Muscle layer of colon (tissue), 2 donors: ENCODE data around the gene ITGA8.

Experiments used
- H3K27ac ChIP-seq: one replicate; pipeline ENCODE4 v1.7.0; 2013; ENCODE audit warnings: low read depth, mild to moderate bottlenecking, low read length, moderate library complexity
- H3K27me3 ChIP-seq, 2 donors: one replicate each; pipeline ENCODE4 v1.7.0; 2013; ENCODE audit warnings: low read length in 2 of 2, mild to moderate bottlenecking in 2 of 2; ENCODE audit not compliant: insufficient read depth in 2 of 2, control insufficient read depth in 1 of 2
- H3K36me3 ChIP-seq: one replicate; pipeline ENCODE4 v1.7.0; 2013; ENCODE audit warnings: mild to moderate bottlenecking, low read length; ENCODE audit not compliant: insufficient read depth
- H3K4me1 ChIP-seq: one replicate; pipeline ENCODE4 v1.7.0; 2013; ENCODE audit warnings: mild to moderate bottlenecking, low read length; ENCODE audit not compliant: insufficient read depth
- H3K4me3 ChIP-seq, 2 donors: one replicate each; pipeline ENCODE4 v1.7.0; 2013; ENCODE audit warnings: low read length in 2 of 2, low read depth in 1 of 2, mild to moderate bottlenecking in 1 of 2, moderate library complexity in 1 of 2
- H3K9ac ChIP-seq: one replicate; pipeline ENCODE4 v1.7.0; 2013; ENCODE audit warnings: low read length
- H3K9me3 ChIP-seq: one replicate; pipeline ENCODE4 v1.7.0; 2013; ENCODE audit warnings: mild to moderate bottlenecking, low read length
- donor health status: abdominal sarcoma.
- donor health status: Adenocarcinoma of cecum.

The ITGA8 gene

GRCh38 chr10:15630353-15630752 is 89.4 kb downstream of the ITGA8 start:
- Histone ChIP-seq H3K9me3 (no peaks in the 10 kb centered on the region), H3K4me3 (no peak overlapping the region), H3K27ac (no peak overlapping the region), H3K9ac (no peak overlapping the region), H3K4me1 (no peaks in the 10 kb centered on the region), H3K36me3 (no peaks in the 10 kb centered on the region), H3K27me3 (no peaks in the 10 kb centered on the region)

GRCh38 chr10:15627617-15628196 is 92.0 kb downstream of the ITGA8 start:
- no peaks in the 10 kb centered on the region for H3K27me3 ChIP-seq
- no peak overlapping the region for H3K27ac ChIP-seq
- H3K4me1 ChIP-seq = no peaks in the 10 kb centered on the region
- no peak overlapping the region for H3K4me3 ChIP-seq
- H3K9ac ChIP-seq = no peak overlapping the region
- no peaks in the 10 kb centered on the region for H3K9me3 ChIP-seq
- H3K36me3 ChIP-seq = no peaks in the 10 kb centered on the region

GRCh38 chr10:15626937-15627336 is 92.8 kb downstream of the ITGA8 start:
- no peaks in the 10 kb centered on the region for H3K4me1 ChIP-seq
- no peaks in the 10 kb centered on the region for H3K36me3 ChIP-seq

GRCh38 chr10:15625261-15625660 is 94.5 kb downstream of the ITGA8 start:
- Histone ChIP-seq H3K9ac (no peak overlapping the region), H3K4me1 (no peaks in the 10 kb centered on the region), H3K27ac (no peak overlapping the region), H3K27me3 (no peaks in the 10 kb centered on the region), H3K36me3 (no peaks in the 10 kb centered on the region), H3K4me3 (no peak overlapping the region), H3K9me3 (no peaks in the 10 kb centered on the region)

More at GRCh38 chr10:15626937-15627336, 92.8 kb downstream of the ITGA8 start:
- no peak overlapping the region for H3K27ac ChIP-seq
- no peaks in the 10 kb centered on the region for H3K9me3 ChIP-seq
- H3K4me3 ChIP-seq = no peak overlapping the region
- no peaks in the 10 kb centered on the region for H3K27me3 ChIP-seq
- no peak overlapping the region for H3K9ac ChIP-seq

DNA sequence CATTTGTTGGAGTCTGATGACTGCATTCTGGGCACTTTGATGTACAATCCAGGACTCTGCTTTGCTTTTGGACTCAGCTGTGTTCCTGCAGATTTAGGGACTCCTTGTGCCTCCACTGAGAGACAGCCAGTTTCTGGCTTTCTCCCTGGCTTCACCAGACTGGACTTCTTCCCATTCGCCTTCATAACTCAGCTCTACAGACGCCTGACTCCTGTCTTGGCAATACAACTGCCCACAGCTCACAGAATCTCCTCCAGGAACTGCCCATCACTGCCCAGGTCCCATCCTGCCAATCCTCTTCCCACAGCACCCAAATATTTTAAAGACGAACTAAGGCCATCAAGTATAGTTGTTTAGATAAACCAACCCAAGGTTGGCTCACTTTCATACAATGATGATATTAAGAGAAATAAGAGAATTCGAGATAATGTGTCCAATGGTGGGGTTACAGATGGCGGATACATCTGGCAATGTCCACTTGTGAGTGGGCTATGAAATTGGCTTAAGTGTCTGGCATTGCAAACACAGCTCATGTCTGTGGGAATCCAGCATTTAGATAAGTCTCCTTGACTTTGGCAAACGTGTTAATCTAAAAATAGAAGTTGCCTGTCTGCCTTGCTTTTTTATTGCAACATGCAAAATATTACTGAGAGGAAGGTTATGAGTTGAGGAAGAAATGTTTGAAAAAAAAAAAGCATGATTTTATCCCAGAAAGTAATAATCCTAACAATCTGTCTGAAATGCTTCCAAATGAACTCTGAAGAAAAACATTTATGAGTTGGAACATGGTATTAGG is 95.1 kb downstream of the ITGA8 start:
- Histone ChIP-seq H3K9ac (no peak overlapping the region), H3K27me3 (no peaks in the 10 kb centered on the region), H3K9me3 (no peaks in the 10 kb centered on the region), H3K4me3 (no peak overlapping the region), H3K4me1 (no peaks in the 10 kb centered on the region), H3K36me3 (no peaks in the 10 kb centered on the region), H3K27ac (no peak overlapping the region)

DNA sequence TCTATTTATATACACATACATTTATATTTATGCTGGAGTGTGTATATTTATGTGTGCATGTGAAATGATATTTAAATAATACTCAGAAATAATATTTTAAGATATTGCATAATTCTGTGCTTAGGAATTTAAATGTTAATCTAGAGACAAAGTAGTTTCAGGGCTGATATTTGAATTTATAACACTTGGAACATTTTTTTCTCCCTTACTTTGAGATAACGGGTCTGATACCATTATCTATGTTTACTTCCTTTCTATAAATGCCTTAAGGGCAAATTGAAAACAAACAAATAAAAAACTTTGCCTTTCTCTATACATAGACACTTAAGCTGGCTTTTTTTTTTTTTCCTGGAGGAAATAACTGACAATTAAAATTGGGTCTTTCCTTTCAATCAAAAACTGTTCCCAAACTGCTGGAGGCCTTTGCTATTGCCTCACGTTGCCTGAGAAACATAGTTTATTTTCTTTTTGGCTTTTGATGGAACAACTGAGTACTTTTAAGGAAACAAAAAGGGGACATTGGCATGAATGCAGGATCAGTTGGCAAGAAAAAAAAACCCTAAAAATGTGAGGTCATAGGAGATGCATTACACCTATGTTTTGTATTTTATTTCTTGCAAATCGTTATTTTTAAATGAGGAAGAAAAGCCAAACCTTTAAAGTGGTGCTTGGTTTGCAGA is 98.7 kb downstream of the ITGA8 start:
- Histone ChIP-seq H3K27me3 (no peaks in the 10 kb centered on the region), H3K4me3 (no peak overlapping the region), H3K9me3 (no peaks in the 10 kb centered on the region), H3K4me1 (no peaks in the 10 kb centered on the region), H3K27ac (no peak overlapping the region), H3K9ac (no peak overlapping the region), H3K36me3 (no peaks in the 10 kb centered on the region)

DNA sequence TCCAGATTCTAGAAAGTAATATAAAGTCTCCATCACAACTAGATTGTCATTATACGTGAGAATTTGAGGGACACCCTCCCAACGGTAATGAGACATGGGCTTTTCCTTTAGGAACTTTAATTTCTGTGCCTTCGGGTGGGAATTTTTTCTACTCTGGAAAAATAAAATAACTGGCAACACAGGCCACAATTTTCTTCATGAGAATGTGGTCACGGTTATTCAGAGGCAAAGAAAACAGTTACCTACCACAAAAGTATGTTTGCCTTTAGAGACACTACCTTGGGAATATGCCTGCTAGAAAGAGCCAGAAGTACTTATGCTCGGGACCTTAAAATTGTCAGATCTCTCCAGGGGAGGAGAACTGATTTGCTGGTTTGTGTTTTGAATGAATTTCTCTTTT is 99.4 kb downstream of the ITGA8 start:
- Histone ChIP-seq H3K36me3 (no peaks in the 10 kb centered on the region), H3K9me3 (no peaks in the 10 kb centered on the region), H3K27me3 (no peaks in the 10 kb centered on the region), H3K4me1 (no peaks in the 10 kb centered on the region), H3K4me3 (no peak overlapping the region), H3K27ac (no peak overlapping the region), H3K9ac (no peak overlapping the region)

DNA sequence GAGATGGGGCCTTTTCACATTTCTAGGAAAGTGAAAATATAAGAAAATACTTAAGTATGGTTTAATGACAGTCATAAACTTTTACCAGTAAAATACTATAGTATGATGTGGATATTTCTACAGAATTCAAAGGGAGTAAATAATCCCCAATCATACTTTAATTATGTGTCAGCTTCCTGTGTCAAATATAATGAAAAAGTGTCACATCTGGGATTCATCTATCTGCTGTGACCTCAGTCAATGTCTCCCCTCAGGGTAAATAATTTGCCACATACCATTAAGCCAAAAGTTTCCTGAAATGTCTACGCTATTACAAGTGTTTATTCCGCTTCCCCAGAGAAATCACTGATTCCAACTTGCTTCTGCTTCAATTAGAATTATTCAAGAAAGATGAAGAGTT is 110.5 kb downstream of the ITGA8 start:
- H3K4me3 ChIP-seq = no peak overlapping the region
- no peak overlapping the region for H3K27ac ChIP-seq
- H3K4me1 ChIP-seq = no peaks in the 10 kb centered on the region
- H3K9me3 ChIP-seq = no peaks in the 10 kb centered on the region
- H3K9ac ChIP-seq = no peak overlapping the region
- H3K27me3 ChIP-seq = no peaks in the 10 kb centered on the region
- no peaks in the 10 kb centered on the region for H3K36me3 ChIP-seq

GRCh38 chr10:15606377-15606776 is 113.3 kb downstream of the ITGA8 start:
- H3K9me3 ChIP-seq = no peaks in the 10 kb centered on the region
- no peak overlapping the region for H3K4me3 ChIP-seq
- no peak overlapping the region for H3K27ac ChIP-seq
- H3K36me3 ChIP-seq = no peaks in the 10 kb centered on the region
- H3K9ac ChIP-seq = no peak overlapping the region
- H3K27me3 ChIP-seq = no peaks in the 10 kb centered on the region
- H3K4me1 ChIP-seq = no peaks in the 10 kb centered on the region

DNA sequence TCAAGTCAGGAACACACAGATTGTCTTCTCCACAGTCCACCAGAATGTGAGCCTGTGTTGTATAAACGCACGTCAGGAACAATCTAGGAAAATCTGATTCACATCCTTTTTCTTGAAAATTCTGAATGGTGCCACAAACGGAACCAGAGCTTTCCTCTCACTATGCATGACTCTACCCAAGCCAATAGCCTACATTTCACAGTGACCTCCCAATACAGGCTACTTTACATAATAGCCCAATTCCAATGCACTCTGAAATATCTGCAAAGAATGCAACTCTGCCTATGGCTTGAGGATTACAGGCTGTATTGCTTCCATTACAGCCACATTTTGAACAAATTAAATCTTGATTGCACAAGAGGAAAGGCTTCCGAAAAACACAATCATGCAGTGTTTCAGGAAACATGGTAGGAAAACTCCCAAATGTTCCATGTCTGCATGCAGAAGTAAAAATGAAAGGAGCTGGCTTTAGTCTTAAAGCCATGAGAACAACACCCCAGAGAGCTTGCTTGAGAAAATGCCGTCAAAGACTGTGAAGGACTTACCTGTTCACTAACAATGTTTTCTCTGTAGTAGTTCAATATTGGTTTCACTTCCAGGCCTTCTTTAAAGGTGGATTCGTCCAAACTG is 113.9 kb downstream of the ITGA8 start:
- H3K9me3 ChIP-seq = no peaks in the 10 kb centered on the region
- no peaks in the 10 kb centered on the region for H3K4me1 ChIP-seq
- H3K27ac ChIP-seq = no peak overlapping the region
- H3K9ac ChIP-seq = no peak overlapping the region
- H3K36me3 ChIP-seq = no peaks in the 10 kb centered on the region
- no peak overlapping the region for H3K4me3 ChIP-seq
- H3K27me3 ChIP-seq = no peaks in the 10 kb centered on the region

DNA sequence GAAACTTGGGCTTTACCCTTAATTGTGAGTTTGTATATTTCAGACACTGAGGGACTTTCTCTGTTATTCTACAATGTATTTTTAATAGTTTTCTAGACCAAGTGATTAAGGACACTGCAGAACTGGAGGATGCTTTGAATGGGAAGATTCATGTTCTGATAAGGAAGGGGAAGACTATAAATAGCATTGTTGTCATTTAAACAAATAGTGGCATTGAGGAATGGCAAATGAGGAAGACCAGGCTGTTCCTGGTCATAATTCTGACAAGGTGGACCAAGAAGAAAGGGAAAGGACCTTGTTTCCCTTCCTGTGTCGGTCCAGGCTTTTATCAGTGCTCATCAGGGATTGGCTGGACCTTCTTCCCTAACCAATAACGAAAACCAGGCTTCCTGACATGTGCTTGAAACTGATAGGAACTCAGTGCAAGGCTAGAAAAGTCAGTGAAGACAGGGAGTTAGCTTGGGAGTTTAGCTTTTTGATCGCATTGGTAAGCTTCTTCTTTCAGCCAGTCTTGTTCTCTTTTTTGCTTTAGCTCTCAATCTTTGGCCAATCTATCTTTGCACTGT is 116.2 kb downstream of the ITGA8 start:
- no peak overlapping the region for H3K9ac ChIP-seq
- no peak overlapping the region for H3K4me3 ChIP-seq
- H3K27ac ChIP-seq = no peak overlapping the region
- H3K27me3 ChIP-seq = no peaks in the 10 kb centered on the region
- H3K9me3 ChIP-seq = no peaks in the 10 kb centered on the region
- H3K4me1 ChIP-seq = no peaks in the 10 kb centered on the region
- no peaks in the 10 kb centered on the region for H3K36me3 ChIP-seq
